GM12878 (cell line): ENCODE measurements around the gene TCP11L2. TPM values are rescaled to one million over a fixed set of nuclear protein-coding genes. Genes with fewer than 3 reads are reported as not detected.

Experiments used
- ATF3 ChIP-seq: IDR thresholded peaks from 2 replicates; pipeline ENCODE4 v1.6.1; 2011; ENCODE audit warnings: low read depth, mild to moderate bottlenecking, low read length, moderate library complexity, borderline replicate concordance; ENCODE audit errors: extremely low read depth
- CBX3 ChIP-seq: fragments of 200-600 bp; sonication (generic); IDR thresholded peaks from 2 replicates; pipeline ENCODE4 v1.6.1; 2016; ENCODE audit warnings: low read depth, borderline replicate concordance
- CREM ChIP-seq: IDR thresholded peaks from 2 replicates; pipeline ENCODE4 v1.6.1; 2014; ENCODE audit warnings: antibody characterized with exemption, low read depth
- CUX1 ChIP-seq: IDR thresholded peaks from 2 replicates; pipeline ENCODE4 v1.6.1; 2012; ENCODE audit warnings: improper control_type of control experiment, low read depth, low read length; ENCODE audit not compliant: insufficient replicate concordance
- EED ChIP-seq: sonication (generic); IDR thresholded peaks from 2 replicates; pipeline ENCODE4 v1.6.1; 2016; ENCODE audit warnings: antibody characterized with exemption, low read depth
- MEF2A ChIP-seq: IDR thresholded peaks from 2 replicates; pipeline ENCODE4 v1.6.1; 2011; ENCODE audit warnings: low read depth, mild to moderate bottlenecking, low read length, moderate library complexity; ENCODE audit not compliant: insufficient read depth
- NKRF ChIP-seq: fragments of 450-650 bp; conservative IDR thresholded peaks from 2 replicates; pipeline ENCODE4 v1.6.1; 2017; ENCODE audit warnings: mild to moderate bottlenecking, moderate library complexity
- POLR2AphosphoS2 ChIP-seq: IDR thresholded peaks from 2 replicates; pipeline ENCODE4 v1.6.1; 2011; ENCODE audit warnings: low read depth, mild to moderate bottlenecking, low read length, improper control_type of control experiment, moderate library complexity
- TAF1 ChIP-seq: IDR thresholded peaks from 2 replicates; pipeline ENCODE4 v1.6.1; 2011; ENCODE audit warnings: mild to moderate bottlenecking, low read depth, low read length, borderline replicate concordance
- TBL1XR1 ChIP-seq: IDR thresholded peaks from 2 replicates; pipeline ENCODE4 v1.6.1; 2012; ENCODE audit warnings: low read depth, low read length, improper control_type of control experiment
- TCF12 ChIP-seq: IDR thresholded peaks from 2 replicates; pipeline ENCODE4 v1.6.1; 2011; ENCODE audit warnings: low read depth, mild to moderate bottlenecking, low read length
- TCF7 ChIP-seq: IDR thresholded peaks from 2 replicates; pipeline ENCODE4 v1.6.1; 2014; ENCODE audit warnings: antibody characterized with exemption, borderline replicate concordance
- ZNF207 ChIP-seq: fragments of 450-650 bp; IDR thresholded peaks from 2 replicates; pipeline ENCODE4 v1.6.1; 2014; ENCODE audit warnings: antibody characterized with exemption, mild to moderate bottlenecking, borderline replicate concordance
- ZNF24 ChIP-seq: fragments of 450-650 bp; IDR thresholded peaks from 2 replicates; pipeline ENCODE4 v1.6.1; 2017; ENCODE audit warnings: antibody characterized with exemption, mild to moderate bottlenecking
- ZNF274 ChIP-seq: IDR thresholded peaks from one replicate; pipeline ENCODE4 v1.8.0; 2011; ENCODE audit not compliant: insufficient read length, insufficient read depth
- polyA plus RNA-seq, 11 experiments: library from polyadenylated mRNA; depleted of rRNA in 4 of 11; unstranded in 6 of 11; stranded (reverse) in 5 of 11; fragments of >200 nt; fragmentation: Nextera tagmentation in 4 of 11; fragmentation: Illumina TruSeq in 1 of 11; extraction: Ambion mirVana in 4 of 11; extraction: Trizol in 1 of 11; gene quantifications; 1 replicate in 1 of 11; 2 replicates in 10 of 11; pipeline versions ENCODE4 v1.2.1 to v1.2.3, GENCODE V29; 2011 to 2016; ENCODE audit warnings: inconsistent platforms in 2 of 11, missing spikeins in 2 of 11, low read depth in 1 of 11
- total RNA-seq, 4 experiments: library from RNA; depleted of rRNA in 3 of 4; stranded (reverse); fragments of >200 nt in 3 of 4; fragmentation: Illumina TruSeq in 1 of 4; extraction: Trizol in 1 of 4; gene quantifications; 2 replicates each; pipeline versions ENCODE4 v1.2.1 to v1.2.3, GENCODE V29; 2013 to 2021
- TF ChIP-seq, protein P1 (sequence below): IDR thresholded peaks from 2 replicates; pipeline ENCODE4 v1.6.1; 2012; ENCODE audit warnings: low read depth, low read length, improper control_type of control experiment
- TF ChIP-seq, protein P2 (sequence below): fragments of 150-350 bp; IDR thresholded peaks from 2 replicates; pipeline ENCODE4 v1.6.1; 2014; ENCODE audit warnings: mild to moderate bottlenecking, low read depth, low read length
- TF ChIP-seq, protein P3 (sequence below): IDR thresholded peaks from 2 replicates; pipeline ENCODE4 v1.6.1; 2012; ENCODE audit warnings: low read depth, low read length, improper control_type of control experiment

Gene TCP11L2
- total and polyA plus RNA-seq, 10 of the 15 experiments (the other 5 are each of a cell fraction or from before 2014, with no cell fraction given): 0.18 to 5.0 (median 0.90) TPM

DNA sequence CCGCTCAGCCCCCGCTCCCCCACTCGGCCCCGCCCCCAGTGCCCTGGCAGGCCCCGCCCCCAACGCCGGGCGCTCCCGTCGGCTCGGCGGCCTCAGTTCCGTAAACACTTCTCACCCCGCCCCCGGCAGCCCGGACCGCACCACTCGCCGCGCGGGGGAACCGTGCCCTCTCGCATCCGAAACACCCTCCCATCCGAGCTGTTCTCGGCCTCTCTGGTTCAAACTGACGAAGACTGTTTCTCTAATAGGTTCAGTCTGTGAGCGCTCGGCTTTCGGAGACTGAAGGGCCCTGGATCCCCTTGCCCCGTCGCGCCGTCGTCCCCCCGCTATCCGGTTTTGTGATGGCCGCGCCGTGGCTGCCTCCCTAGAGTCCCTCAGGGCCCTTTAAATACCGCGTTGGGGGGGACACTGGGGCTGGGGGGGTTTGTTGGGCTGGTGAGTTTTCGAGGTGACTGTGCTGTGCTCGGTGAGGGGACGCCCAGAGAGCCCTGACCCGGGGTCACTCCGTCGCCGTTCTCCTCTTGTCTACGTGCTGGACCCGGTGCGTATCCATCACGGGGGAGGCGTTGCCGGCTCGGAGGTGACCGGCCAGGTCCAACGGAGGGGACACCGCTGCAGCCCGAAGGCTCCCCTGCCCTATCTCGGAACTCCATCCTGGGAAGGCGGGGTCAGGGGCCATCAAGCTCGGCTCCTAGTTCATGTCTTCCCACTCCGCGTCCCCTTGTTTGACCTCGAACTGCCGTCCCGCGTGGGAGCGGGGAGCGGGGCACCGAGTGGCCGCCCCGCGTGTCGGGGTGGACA lies at the start of gene TCP11L2 (continued):
- TF ChIP-seq CBX3: no peak
- no peak for TF ChIP-seq POLR2AphosphoS2
- no peak for TF ChIP-seq TCF12
- TF ChIP-seq ZNF24: no peak
- peak; percentile 83; the same call in 1 of the 2 replicates for TF ChIP-seq ZNF207
- TF ChIP-seq ZNF274: no peak
- TF ChIP-seq NKRF: peak; percentile 86
- TF ChIP-seq CREM: no peak
- no peak for TF ChIP-seq EED
- TF ChIP-seq ATF3: no peak
- no peak for TF ChIP-seq MEF2A
- TF ChIP-seq CUX1: no peak
- TF ChIP-seq, protein P1, sequence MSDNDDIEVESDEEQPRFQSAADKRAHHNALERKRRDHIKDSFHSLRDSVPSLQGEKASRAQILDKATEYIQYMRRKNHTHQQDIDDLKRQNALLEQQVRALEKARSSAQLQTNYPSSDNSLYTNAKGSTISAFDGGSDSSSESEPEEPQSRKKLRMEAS: peak; percentile 41; the same call in 1 of the 2 replicates
- TF ChIP-seq TAF1: no peak
- TF ChIP-seq TCF7: no peak
- TF ChIP-seq, protein P2, sequence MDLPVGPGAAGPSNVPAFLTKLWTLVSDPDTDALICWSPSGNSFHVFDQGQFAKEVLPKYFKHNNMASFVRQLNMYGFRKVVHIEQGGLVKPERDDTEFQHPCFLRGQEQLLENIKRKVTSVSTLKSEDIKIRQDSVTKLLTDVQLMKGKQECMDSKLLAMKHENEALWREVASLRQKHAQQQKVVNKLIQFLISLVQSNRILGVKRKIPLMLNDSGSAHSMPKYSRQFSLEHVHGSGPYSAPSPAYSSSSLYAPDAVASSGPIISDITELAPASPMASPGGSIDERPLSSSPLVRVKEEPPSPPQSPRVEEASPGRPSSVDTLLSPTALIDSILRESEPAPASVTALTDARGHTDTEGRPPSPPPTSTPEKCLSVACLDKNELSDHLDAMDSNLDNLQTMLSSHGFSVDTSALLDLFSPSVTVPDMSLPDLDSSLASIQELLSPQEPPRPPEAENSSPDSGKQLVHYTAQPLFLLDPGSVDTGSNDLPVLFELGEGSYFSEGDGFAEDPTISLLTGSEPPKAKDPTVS: no peak
- TF ChIP-seq, protein P3, sequence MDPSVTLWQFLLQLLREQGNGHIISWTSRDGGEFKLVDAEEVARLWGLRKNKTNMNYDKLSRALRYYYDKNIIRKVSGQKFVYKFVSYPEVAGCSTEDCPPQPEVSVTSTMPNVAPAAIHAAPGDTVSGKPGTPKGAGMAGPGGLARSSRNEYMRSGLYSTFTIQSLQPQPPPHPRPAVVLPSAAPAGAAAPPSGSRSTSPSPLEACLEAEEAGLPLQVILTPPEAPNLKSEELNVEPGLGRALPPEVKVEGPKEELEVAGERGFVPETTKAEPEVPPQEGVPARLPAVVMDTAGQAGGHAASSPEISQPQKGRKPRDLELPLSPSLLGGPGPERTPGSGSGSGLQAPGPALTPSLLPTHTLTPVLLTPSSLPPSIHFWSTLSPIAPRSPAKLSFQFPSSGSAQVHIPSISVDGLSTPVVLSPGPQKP: 0 out of 2 replicates have a peak, but pooled peaks have one; percentile 15
- TF ChIP-seq TBL1XR1: 0 out of 2 replicates have a peak, but pooled peaks have one; percentile 70
